Left cardiac atrium (tissue), 4 donors: Measurements from ENCODE around the gene HADH. TPM values are rescaled to one million over a fixed set of nuclear protein-coding genes. Genes with fewer than 3 reads are reported as not detected.
"Not testable (repeated sequence)": the region's sequence is repeated elsewhere in the genome, so short reads cannot be mapped to it uniquely, and the experiment has no call there.

Source experiments
- ATAC-seq, 2 donors: fragments of 200-7000 bp; cut with Tn5 transposase; one replicate each; pipeline ENCODE4 v1.9.1; 2020; ENCODE audit warnings: mild to moderate bottlenecking in 2 of 2, moderate library complexity in 2 of 2
- DNase-seq: peaks from one replicate; pipeline ENCODE4 v3.0.0-alpha.2; 2020
- intact Hi-C, 2 donors: fragments of 100-400 bp; cut with DNase I; formaldehyde crosslinking; loops; one replicate each; pipeline versions ENCODE4 v1.14.1 to v1.15.1; 2022 to 2023
- total RNA-seq, 2 donors: library from RNA; stranded (reverse); fragmentation: NEBNext Ultra II Directional; extraction: Animal tissue kit (Norgen Biotek cat#: 25700); gene quantifications; one replicate each; pipeline ENCODE4 v1.2.1, GENCODE V29; 2021
- donor health status: DM: no; HTN: yes; CAD: no.
- donor health status: DM: no; HTN: yes; CAD: no; lungs with severe emphysema.
- donor health status: DM: yes; HTN: yes; CAD: no.
- donor health status: Dilated cardiomyopathy.

HADH gene
- total RNA-seq, 2 donors from 2014 or later = 103 to 132 TPM

- intact Hi-C loops = no loop called here
- ATAC-seq = no peak
- DNase-seq = no peak
These were observed 2.4 kb downstream of the HADH start for GRCh38 chr4:107991945-107992630.

- intact Hi-C loops = no loop called here
- DNase-seq (no peak), ATAC-seq (no peak)
These were observed 4.3 kb downstream of the HADH start for GRCh38 chr4:107993969-107994368.

- ATAC-seq (no peak), DNase-seq (no peak)
- intact Hi-C loops = no loop called here
These were observed 5.2 kb downstream of the HADH start for GRCh38 chr4:107994894-107995293.

- DNase-seq = no peak
- ATAC-seq = peak; percentile 90 to 91
- intact Hi-C loops = no loop called here
These were observed 7.5 kb downstream of the HADH start for GRCh38 chr4:107996949-107997788.

GRCh38 chr4:107997794-107998193 is 8.1 kb downstream of the HADH start:
- no peak for ATAC-seq
- intact Hi-C loops = no loop called here

GRCh38 chr4:107999932-108000539 is 10.3 kb downstream of the HADH start:
- intact Hi-C loops = no loop called here
- ATAC-seq = no peak
- DNase-seq = no peak

More at GRCh38 chr4:107997794-107998193, 8.1 kb downstream of the HADH start:
- DNase-seq = no peak

- no peak for DNase-seq
- intact Hi-C loops = no loop called here
- no peak for ATAC-seq
These were observed 11.9 kb downstream of the HADH start for GRCh38 chr4:108001540-108002135.

GRCh38 chr4:108003982-108004515 is 14.4 kb downstream of the HADH start:
- intact Hi-C loops = no loop called here
- DNase-seq (no peak), ATAC-seq (peak; percentile 18 to 36)

GRCh38 chr4:108004646-108005045 is 15.0 kb downstream of the HADH start:
- DNase-seq (no peak), ATAC-seq (no peak)
- intact Hi-C loops = no loop called here

- intact Hi-C loops = no loop called here
- DNase-seq (no peak), ATAC-seq (peak in 1 of 2 donors; percentile 14)
These were observed 16.1 kb downstream of the HADH start for GRCh38 chr4:108005807-108006206.

GRCh38 chr4:108006361-108006760 is 16.7 kb downstream of the HADH start:
- ATAC-seq (no peak), DNase-seq (no peak)
- intact Hi-C loops = no loop called here

GRCh38 chr4:108007984-108008383 is 18.3 kb downstream of the HADH start:
- ATAC-seq (no peak), DNase-seq (no peak)
- intact Hi-C loops = no loop called here

- DNase-seq = no peak
- peak; percentile 66 to 75 for ATAC-seq
- intact Hi-C loops = no loop called here
These were observed 19.0 kb downstream of the HADH start for GRCh38 chr4:108008721-108009120.

- no peak for DNase-seq
- ATAC-seq = peak in 1 of 2 donors; percentile 63
- intact Hi-C loops = no loop called here
These were observed 20.5 kb downstream of the HADH start for GRCh38 chr4:108010167-108010566.

GRCh38 chr4:108012382-108012781 is 22.7 kb downstream of the HADH start:
- ATAC-seq, DNase-seq, intact Hi-C loops: not testable (repeated sequence)

- DNase-seq (no peak), ATAC-seq (no peak)
- intact Hi-C loops = no loop called here
These were observed 23.6 kb downstream of the HADH start for GRCh38 chr4:108013327-108013726.

- intact Hi-C loops = no loop called here
- DNase-seq = no peak
- ATAC-seq = no peak
These were observed 24.3 kb downstream of the HADH start for GRCh38 chr4:108013955-108014354.

GRCh38 chr4:108018040-108018883 is 28.6 kb downstream of the HADH start:
- peak; percentile 82 to 83 for ATAC-seq
- intact Hi-C loops = loop anchor here in 1 of 2 donors (2.0 kb wide), 1 partner anchor 555 kb away; no protein-coding TSS in a partner anchor
- peak; percentile 82 for DNase-seq

GRCh38 chr4:108018884-108019187 is 29.1 kb downstream of the HADH start:
- ATAC-seq = no peak
- no peak for DNase-seq
- intact Hi-C loops = loop anchor here in 1 of 2 donors (2.0 kb wide), 1 partner anchor 554 kb away; no protein-coding TSS in a partner anchor
